Mesothelial cell of epicardium (in vitro differentiated cells): Measurements from ENCODE around the gene SVOP. TPM values are rescaled to one million over a fixed set of nuclear protein-coding genes. Genes with fewer than 3 reads are reported as not detected.
"Not testable (repeated sequence)": the region's sequence is repeated elsewhere in the genome, so short reads cannot be mapped to it uniquely, and the experiment has no call there.

ENCODE experiments used
- DNase-seq, 2 experiments: peaks; one replicate each; pipeline ENCODE4 v3.0.0; 2021; ENCODE audit warnings: low spot score in 2 of 2; ENCODE audit not compliant: unreplicated experiment in 2 of 2
- H3K27ac Mint-ChIP-seq: 2 replicates; pipeline ENCODE4 v1.8.0; 2021; ENCODE audit warnings: mixed read lengths
- H3K27me3 Mint-ChIP-seq: 2 replicates; pipeline ENCODE4 v1.8.0; 2021; ENCODE audit warnings: low read depth, mixed read lengths
- H3K36me3 Mint-ChIP-seq: 2 replicates; pipeline ENCODE4 v1.8.0; 2021; ENCODE audit warnings: mixed read lengths
- H3K4me1 Mint-ChIP-seq: 2 replicates; pipeline ENCODE4 v1.8.0; 2021; ENCODE audit warnings: mixed read lengths
- H3K4me3 Mint-ChIP-seq: 2 replicates; pipeline ENCODE4 v1.8.0; 2021; ENCODE audit warnings: mild to moderate bottlenecking, moderate library complexity, mixed read lengths
- H3K9me3 Mint-ChIP-seq: 2 replicates; pipeline ENCODE4 v1.8.0; 2021; ENCODE audit warnings: mixed read lengths
- CTCF ChIP-seq: fragments of 200-600 bp; sonication (generic); IDR thresholded peaks from one replicate; pipeline ENCODE4 v1.5.0; 2021; ENCODE audit warnings: antibody characterized with exemption; ENCODE audit not compliant: unreplicated experiment
- total RNA-seq: library from RNA; stranded (reverse); gene quantifications from 3 replicates; pipeline ENCODE4 v1.2.1, GENCODE V29; 2021

The SVOP gene
- total RNA-seq, 1 donor from 2014 or later: not detected

- no peak for TF ChIP-seq CTCF
- H3K4me1 Mint-ChIP-seq: no peaks in the 10 kb centered on the region
- H3K36me3 Mint-ChIP-seq: no peaks in the 10 kb centered on the region
- peaks cover 11% of the 10 kb centered on the region for H3K27me3 Mint-ChIP-seq
- H3K9me3 Mint-ChIP-seq: peaks cover 13% of the 10 kb centered on the region
- no peak overlapping the region for H3K4me3 Mint-ChIP-seq
- no peak overlapping the region for H3K27ac Mint-ChIP-seq
- no peak for DNase-seq
Measured at GRCh38 chr12:109036975-109037374, 16.1 kb upstream of the SVOP start.

- peaks cover 18% of the 10 kb centered on the region for H3K27me3 Mint-ChIP-seq
- TF ChIP-seq CTCF: no peak
- H3K27ac Mint-ChIP-seq: no peak overlapping the region
- H3K9me3 Mint-ChIP-seq: peaks cover 1% of the 10 kb centered on the region
- H3K4me1 Mint-ChIP-seq: no peaks in the 10 kb centered on the region
- no peak for DNase-seq
- no peaks in the 10 kb centered on the region for H3K36me3 Mint-ChIP-seq
- no peak overlapping the region for H3K4me3 Mint-ChIP-seq
Measured at GRCh38 chr12:109033239-109034196, 12.7 kb upstream of the SVOP start.

GRCh38 chr12:109029411-109029810 is 8.5 kb upstream of the SVOP start:
- Mint-ChIP-seq H3K4me3 (no peak overlapping the region), H3K36me3 (no peaks in the 10 kb centered on the region), H3K27me3 (peaks cover 12% of the 10 kb centered on the region), H3K9me3 (no peaks in the 10 kb centered on the region), H3K27ac (no peak overlapping the region), H3K4me1 (no peaks in the 10 kb centered on the region)
- DNase-seq: no peak
- TF ChIP-seq CTCF: no peak

- H3K4me1 Mint-ChIP-seq, H3K27ac Mint-ChIP-seq, H3K4me3 Mint-ChIP-seq, DNase-seq, H3K36me3 Mint-ChIP-seq, H3K9me3 Mint-ChIP-seq: not testable (repeated sequence)
- peaks cover 12% of the 10 kb centered on the region for H3K27me3 Mint-ChIP-seq
Measured at GRCh38 chr12:109028624-109029023, 7.8 kb upstream of the SVOP start.

GRCh38 chr12:109027767-109028166 is 6.9 kb upstream of the SVOP start:
- TF ChIP-seq CTCF: no peak
- Mint-ChIP-seq H3K9me3 (no peaks in the 10 kb centered on the region), H3K27ac (no peak overlapping the region), H3K4me1 (no peaks in the 10 kb centered on the region), H3K27me3 (peaks cover 14% of the 10 kb centered on the region), H3K4me3 (no peak overlapping the region), H3K36me3 (no peaks in the 10 kb centered on the region)
- DNase-seq: no peak

GRCh38 chr12:109020146-109020795 is 597 bp downstream of the SVOP start:
- no peaks in the 10 kb centered on the region for H3K4me1 Mint-ChIP-seq
- no peak for TF ChIP-seq CTCF
- H3K4me3 Mint-ChIP-seq: no peak overlapping the region

More at GRCh38 chr12:109020146-109020795, 597 bp downstream of the SVOP start:
- H3K27me3 Mint-ChIP-seq: peaks cover 20% of the 10 kb centered on the region
- no peak overlapping the region for H3K27ac Mint-ChIP-seq
- no peaks in the 10 kb centered on the region for H3K9me3 Mint-ChIP-seq
- no peaks in the 10 kb centered on the region for H3K36me3 Mint-ChIP-seq
- DNase-seq: no peak
